ENCODE measurements around the gene ADGRD1. TPM values are rescaled to one million over a fixed set of nuclear protein-coding genes. Genes with fewer than 3 reads are reported as not detected.

The ADGRD1 gene
- total RNA-seq, 1 donor from 2014 or later = 99.5 TPM

GRCh38 chr12:131050463-131051154, 96.9 kb downstream of the ADGRD1 start:
- TF ChIP-seq CTCF (IDR thresholded peaks at IDR 0.05; ENCODE audit: borderline replicate concordance) = no peak
- Histone ChIP-seq H3K27ac (replicated peaks) (peak overlapping the region; percentile 81), H3K27me3 (ENCODE audit: low read depth) (no peaks in the 10 kb centered on the region), H3K4me1 (peaks cover 40% of the 10 kb centered on the region), H3K36me3 (no peaks in the 10 kb centered on the region), H3K4me3 (no peak overlapping the region), H3K9me3 (replicated peaks) (no peaks in the 10 kb centered on the region)
- intact Hi-C loops (cut with micrococcal nuclease) = no loop called here
- DNase-seq = no peak

GRCh38 chr12:131051155-131051473, 97.4 kb downstream of the ADGRD1 start:
- Histone ChIP-seq H3K4me3 (no peak overlapping the region), H3K27ac (replicated peaks) (peak overlapping the region; percentile 81), H3K27me3 (ENCODE audit: low read depth) (no peaks in the 10 kb centered on the region), H3K36me3 (no peaks in the 10 kb centered on the region), H3K9me3 (replicated peaks) (no peaks in the 10 kb centered on the region), H3K4me1 (peaks cover 40% of the 10 kb centered on the region)
- intact Hi-C loops (cut with micrococcal nuclease) = no loop called here
- DNase-seq = no peak
- TF ChIP-seq CTCF (IDR thresholded peaks at IDR 0.05; ENCODE audit: borderline replicate concordance) = no peak

- intact Hi-C loops (cut with micrococcal nuclease) = no loop called here
- DNase-seq = no peak
- Histone ChIP-seq H3K9me3 (replicated peaks) (no peaks in the 10 kb centered on the region), H3K27ac (replicated peaks) (no peak overlapping the region), H3K36me3 (no peaks in the 10 kb centered on the region), H3K27me3 (ENCODE audit: low read depth) (no peaks in the 10 kb centered on the region), H3K4me1 (peaks cover 44% of the 10 kb centered on the region), H3K4me3 (no peak overlapping the region)
- TF ChIP-seq CTCF (IDR thresholded peaks at IDR 0.05; ENCODE audit: borderline replicate concordance) = no peak
Observed at GRCh38 chr12:131052063-131052781, 98.5 kb downstream of the ADGRD1 start.

GRCh38 chr12:131052929-131053328, 99.2 kb downstream of the ADGRD1 start:
- Histone ChIP-seq H3K27ac (replicated peaks) (no peak overlapping the region), H3K36me3 (no peaks in the 10 kb centered on the region), H3K9me3 (replicated peaks) (no peaks in the 10 kb centered on the region), H3K4me3 (no peak overlapping the region), H3K4me1 (peaks cover 44% of the 10 kb centered on the region), H3K27me3 (ENCODE audit: low read depth) (no peaks in the 10 kb centered on the region)
- no peak for TF ChIP-seq CTCF (IDR thresholded peaks at IDR 0.05; ENCODE audit: borderline replicate concordance)
- intact Hi-C loops (cut with micrococcal nuclease) = no loop called here
- no peak for DNase-seq

GRCh38 chr12:131053567-131053966, 99.9 kb downstream of the ADGRD1 start:
- Histone ChIP-seq H3K36me3 (no peaks in the 10 kb centered on the region), H3K4me1 (peaks cover 44% of the 10 kb centered on the region), H3K27me3 (ENCODE audit: low read depth) (no peaks in the 10 kb centered on the region), H3K4me3 (no peak overlapping the region), H3K27ac (replicated peaks) (no peak overlapping the region), H3K9me3 (replicated peaks) (no peaks in the 10 kb centered on the region)
- no peak for DNase-seq
- TF ChIP-seq CTCF (IDR thresholded peaks at IDR 0.05; ENCODE audit: borderline replicate concordance) = no peak
- intact Hi-C loops (cut with micrococcal nuclease) = no loop called here

Measured in left ventricle myocardium inferior (tissue), 1 donor.